Measurements from ENCODE around the gene IVNS1ABP.

DNA sequence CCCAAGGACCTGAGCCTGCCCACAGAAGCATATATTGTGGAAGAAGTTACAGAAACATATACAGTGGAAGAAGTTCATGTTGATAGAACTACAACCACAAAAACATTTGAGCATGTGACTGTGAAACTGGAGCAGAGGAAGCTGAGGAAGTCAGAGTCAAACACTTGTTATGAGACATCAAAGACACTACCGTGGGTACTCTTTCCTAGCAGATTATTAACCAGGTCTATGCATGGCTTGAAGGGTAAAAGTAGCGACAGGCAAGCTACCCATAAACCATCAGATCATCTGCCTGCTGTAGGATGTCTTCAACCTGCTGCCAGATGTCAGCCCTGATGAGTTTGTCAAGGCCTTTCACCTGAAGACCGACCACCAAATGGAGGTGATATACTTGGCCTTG lies 35.8 kb downstream of the IVNS1ABP start:
- TF ChIP-seq, protein P1, sequence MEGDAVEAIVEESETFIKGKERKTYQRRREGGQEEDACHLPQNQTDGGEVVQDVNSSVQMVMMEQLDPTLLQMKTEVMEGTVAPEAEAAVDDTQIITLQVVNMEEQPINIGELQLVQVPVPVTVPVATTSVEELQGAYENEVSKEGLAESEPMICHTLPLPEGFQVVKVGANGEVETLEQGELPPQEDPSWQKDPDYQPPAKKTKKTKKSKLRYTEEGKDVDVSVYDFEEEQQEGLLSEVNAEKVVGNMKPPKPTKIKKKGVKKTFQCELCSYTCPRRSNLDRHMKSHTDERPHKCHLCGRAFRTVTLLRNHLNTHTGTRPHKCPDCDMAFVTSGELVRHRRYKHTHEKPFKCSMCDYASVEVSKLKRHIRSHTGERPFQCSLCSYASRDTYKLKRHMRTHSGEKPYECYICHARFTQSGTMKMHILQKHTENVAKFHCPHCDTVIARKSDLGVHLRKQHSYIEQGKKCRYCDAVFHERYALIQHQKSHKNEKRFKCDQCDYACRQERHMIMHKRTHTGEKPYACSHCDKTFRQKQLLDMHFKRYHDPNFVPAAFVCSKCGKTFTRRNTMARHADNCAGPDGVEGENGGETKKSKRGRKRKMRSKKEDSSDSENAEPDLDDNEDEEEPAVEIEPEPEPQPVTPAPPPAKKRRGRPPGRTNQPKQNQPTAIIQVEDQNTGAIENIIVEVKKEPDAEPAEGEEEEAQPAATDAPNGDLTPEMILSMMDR (IDR thresholded peaks at IDR 0.05; ENCODE audit: low read depth, low read length, missing input control), result no peak
- TF ChIP-seq, protein P2, sequence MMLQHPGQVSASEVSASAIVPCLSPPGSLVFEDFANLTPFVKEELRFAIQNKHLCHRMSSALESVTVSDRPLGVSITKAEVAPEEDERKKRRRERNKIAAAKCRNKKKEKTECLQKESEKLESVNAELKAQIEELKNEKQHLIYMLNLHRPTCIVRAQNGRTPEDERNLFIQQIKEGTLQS (IDR thresholded peaks at IDR 0.05), result no peak
- TF ChIP-seq YY1 (IDR thresholded peaks at IDR 0.05), result no peak
- no peak for TF ChIP-seq RAD21 (IDR thresholded peaks at IDR 0.05)
- TF ChIP-seq FOXA1 (IDR thresholded peaks at IDR 0.05), result no peak
